Measurements from ENCODE around the gene CCDC87.

- no peak for TF ChIP-seq CTCF (IDR thresholded peaks at IDR 0.05; ENCODE audit: poor library complexity)
- no peak for TF ChIP-seq EZH2 (IDR thresholded peaks at IDR 0.05; ENCODE audit: borderline replicate concordance)
- TF ChIP-seq EZH2phosphoT487 (IDR thresholded peaks at IDR 0.05; ENCODE audit: low read depth, severe bottlenecking, unreplicated experiment) = no peak
Observed at GRCh38 chr11:66581261-66581660, 11.6 kb downstream of the CCDC87 start.

All from hepatocyte (in vitro differentiated cells).